Activated effector memory CD4-positive, alpha-beta T cell treated with anti-CD3 and anti-CD28 coated beads, Interleukin-2, amount 50 U/mL, for 16 hours (primary cell): ENCODE data around the gene PKN1.

Experiments
- DNase-seq: peaks from one replicate; pipeline ENCODE4 v3.0.0-alpha.2; 2020

The PKN1 gene

GRCh38 chr19:14470031-14470876 lies 37.1 kb downstream of the PKN1 start:
- no peak for DNase-seq

GRCh38 chr19:14471436-14472187 lies 38.5 kb downstream of the PKN1 start:
- no peak for DNase-seq

- peak; percentile 95 for DNase-seq
Observed at GRCh38 chr19:14472202-14472938, 39.3 kb downstream of the PKN1 start.

GRCh38 chr19:14473073-14473977 lies 40.2 kb downstream of the PKN1 start:
- no peak for DNase-seq

GRCh38 chr19:14473978-14474578 lies 41.0 kb downstream of the PKN1 start:
- DNase-seq = no peak

GRCh38 chr19:14474827-14475226 lies 41.7 kb downstream of the PKN1 start:
- DNase-seq = no peak

- DNase-seq = no peak
Observed at GRCh38 chr19:14475251-14476073, 42.4 kb downstream of the PKN1 start, which contains the start of gene PTGER1. Gene PTGER1, minus strand, starts transcription at chr19:14475354. Its CDS starts 1,034 bp downstream, at chr19:14474320.

GRCh38 chr19:14476327-14476672 lies 43.2 kb downstream of the PKN1 start:
- no peak for DNase-seq

GRCh38 chr19:14476673-14477401 lies 43.7 kb downstream of the PKN1 start:
- DNase-seq = no peak

- no peak for DNase-seq
Observed at GRCh38 chr19:14477418-14478112, 44.5 kb downstream of the PKN1 start.

GRCh38 chr19:14478113-14478545 lies 45.0 kb downstream of the PKN1 start:
- DNase-seq = no peak

GRCh38 chr19:14479309-14479974 lies 46.3 kb downstream of the PKN1 start:
- no peak for DNase-seq

GRCh38 chr19:14479975-14480699 lies 47.0 kb downstream of the PKN1 start:
- DNase-seq = peak; percentile 91

- DNase-seq = no peak
Observed at GRCh38 chr19:14480700-14481079, 47.6 kb downstream of the PKN1 start.

GRCh38 chr19:14482172-14482941 lies 49.3 kb downstream of the PKN1 start:
- no peak for DNase-seq

GRCh38 chr19:14487370-14488125 lies 54.4 kb downstream of the PKN1 start:
- no peak for DNase-seq
